Raji (cell line): ENCODE data around the gene DHX34.
A peak's percentile ranks its signal among the peaks of the same experiment; 100 is the strongest.

Source experiments
- POLR2A ChIP-seq: IDR thresholded peaks from 2 replicates; pipeline ENCODE4 v1.6.1; 2011; ENCODE audit warnings: low read depth, low read length, control low read depth; ENCODE audit not compliant: insufficient read depth

DHX34 gene, protein sequence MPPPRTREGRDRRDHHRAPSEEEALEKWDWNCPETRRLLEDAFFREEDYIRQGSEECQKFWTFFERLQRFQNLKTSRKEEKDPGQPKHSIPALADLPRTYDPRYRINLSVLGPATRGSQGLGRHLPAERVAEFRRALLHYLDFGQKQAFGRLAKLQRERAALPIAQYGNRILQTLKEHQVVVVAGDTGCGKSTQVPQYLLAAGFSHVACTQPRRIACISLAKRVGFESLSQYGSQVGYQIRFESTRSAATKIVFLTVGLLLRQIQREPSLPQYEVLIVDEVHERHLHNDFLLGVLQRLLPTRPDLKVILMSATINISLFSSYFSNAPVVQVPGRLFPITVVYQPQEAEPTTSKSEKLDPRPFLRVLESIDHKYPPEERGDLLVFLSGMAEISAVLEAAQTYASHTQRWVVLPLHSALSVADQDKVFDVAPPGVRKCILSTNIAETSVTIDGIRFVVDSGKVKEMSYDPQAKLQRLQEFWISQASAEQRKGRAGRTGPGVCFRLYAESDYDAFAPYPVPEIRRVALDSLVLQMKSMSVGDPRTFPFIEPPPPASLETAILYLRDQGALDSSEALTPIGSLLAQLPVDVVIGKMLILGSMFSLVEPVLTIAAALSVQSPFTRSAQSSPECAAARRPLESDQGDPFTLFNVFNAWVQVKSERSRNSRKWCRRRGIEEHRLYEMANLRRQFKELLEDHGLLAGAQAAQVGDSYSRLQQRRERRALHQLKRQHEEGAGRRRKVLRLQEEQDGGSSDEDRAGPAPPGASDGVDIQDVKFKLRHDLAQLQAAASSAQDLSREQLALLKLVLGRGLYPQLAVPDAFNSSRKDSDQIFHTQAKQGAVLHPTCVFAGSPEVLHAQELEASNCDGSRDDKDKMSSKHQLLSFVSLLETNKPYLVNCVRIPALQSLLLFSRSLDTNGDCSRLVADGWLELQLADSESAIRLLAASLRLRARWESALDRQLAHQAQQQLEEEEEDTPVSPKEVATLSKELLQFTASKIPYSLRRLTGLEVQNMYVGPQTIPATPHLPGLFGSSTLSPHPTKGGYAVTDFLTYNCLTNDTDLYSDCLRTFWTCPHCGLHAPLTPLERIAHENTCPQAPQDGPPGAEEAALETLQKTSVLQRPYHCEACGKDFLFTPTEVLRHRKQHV

DNA sequence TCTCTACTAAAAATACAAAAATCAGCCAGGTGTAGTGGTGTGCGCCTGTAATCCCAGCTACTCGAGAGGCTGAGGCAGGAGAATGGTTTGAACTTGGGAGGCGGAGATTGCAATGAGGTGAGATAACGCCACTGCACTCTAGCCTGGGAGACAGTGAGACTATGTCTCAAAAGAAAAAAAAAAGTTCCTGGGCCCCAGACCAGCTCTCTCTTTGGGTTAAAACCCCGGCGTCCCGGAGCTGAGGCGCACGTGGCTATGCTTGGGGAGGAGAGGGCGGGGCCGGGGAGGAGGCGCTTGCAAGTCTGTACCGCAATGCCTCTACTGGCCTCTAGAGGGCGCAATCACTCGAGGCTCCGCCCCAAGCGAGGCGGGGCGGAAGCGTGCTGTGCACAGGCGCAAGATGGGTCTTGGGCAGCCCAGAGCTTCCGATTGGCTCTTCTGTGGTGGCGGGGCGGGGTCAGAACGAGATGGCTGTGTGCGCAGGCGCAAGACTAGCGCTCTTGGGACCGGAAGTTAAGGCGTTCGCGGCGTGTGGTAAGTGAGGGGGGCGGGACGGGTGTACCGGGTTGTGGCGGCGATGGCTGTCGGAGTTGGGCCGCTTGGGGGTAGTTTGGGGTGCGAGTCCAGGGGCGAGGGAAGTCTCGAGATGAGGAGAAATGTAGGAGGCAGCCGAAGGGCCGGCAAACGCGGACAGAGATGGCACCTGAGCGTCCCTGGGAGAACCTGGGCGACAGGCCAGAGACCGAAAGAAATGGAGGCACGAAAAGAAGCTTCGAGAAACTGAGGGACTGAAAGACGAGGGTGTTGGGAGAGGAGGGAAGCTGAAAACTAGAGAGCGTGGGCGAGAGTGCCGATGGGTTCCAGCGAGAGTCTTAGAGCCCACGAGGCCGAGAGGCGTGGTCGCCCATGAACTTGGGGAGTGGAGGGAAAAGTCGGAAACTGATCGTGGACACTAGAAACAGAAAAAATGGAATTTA is at the start of gene DHX34:
Gene DHX34 (plus strand): TSS at position 497 of the 977 bp plus-strand sequence. CDS start 3,716 bp downstream, outside the sequence.
- peak; percentile 88 for TF ChIP-seq POLR2A

DNA sequence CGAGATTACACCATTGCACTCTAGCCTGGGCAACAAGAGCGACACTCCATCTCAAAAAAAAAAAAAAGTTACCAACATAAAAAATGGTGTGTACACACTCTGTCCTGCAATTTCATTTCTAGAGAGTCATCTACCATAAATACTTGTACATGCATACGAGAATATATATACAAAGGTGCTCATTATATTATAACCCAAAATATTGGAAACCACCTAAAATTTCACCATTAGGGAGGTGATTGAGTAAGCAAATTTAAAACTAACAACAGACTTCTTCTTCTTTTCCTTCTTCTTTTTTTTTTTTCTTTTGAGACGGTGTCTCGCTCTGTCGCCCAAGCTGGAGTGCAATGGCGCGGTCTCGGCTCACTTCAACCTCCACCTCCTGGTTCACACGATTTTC is 46.9 kb upstream of the DHX34 start:
- TF ChIP-seq POLR2A, result no peak

DNA sequence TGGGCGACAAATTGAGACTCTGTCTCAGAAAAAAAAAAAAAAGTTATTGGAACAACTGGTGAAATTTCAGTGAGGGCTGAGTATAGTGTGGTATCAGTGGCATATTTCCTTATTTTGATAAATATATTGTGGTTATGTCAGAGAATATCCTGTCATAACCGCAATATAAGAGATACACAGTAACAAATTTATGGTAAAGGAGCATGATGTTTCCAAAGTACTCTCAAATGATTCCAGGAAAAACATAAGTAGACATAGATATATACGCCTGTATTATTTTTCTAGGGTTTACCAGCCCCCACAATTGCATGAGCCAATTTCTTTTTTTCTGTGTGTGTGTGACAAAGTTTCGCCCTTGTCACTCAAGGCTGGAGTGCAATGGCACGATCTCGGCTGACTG is 45.1 kb upstream of the DHX34 start:
- TF ChIP-seq POLR2A, result no peak

DNA sequence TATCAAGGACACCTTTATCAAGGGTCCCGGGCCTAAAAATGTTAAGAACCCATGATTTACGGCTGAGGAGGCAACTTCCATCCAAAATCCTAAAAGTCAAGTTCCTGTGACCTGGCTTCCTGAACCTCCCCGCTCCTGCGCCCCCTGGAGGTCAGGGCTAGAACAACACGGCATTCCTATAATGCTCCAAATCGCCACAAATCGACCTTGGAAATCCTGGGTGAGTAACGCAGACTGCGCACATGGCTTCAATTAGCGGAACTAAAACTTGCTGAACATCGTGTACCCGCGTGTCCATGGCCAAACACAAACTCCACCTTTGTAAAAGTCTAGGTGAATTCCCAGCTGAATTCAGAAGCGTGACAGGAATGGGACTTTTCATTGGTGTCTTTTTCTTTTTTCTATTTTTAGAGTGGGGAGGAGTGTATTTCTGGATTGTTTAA is 43.8 kb upstream of the DHX34 start:
- no peak for TF ChIP-seq POLR2A

- no peak for TF ChIP-seq POLR2A
Observed at GRCh38 chr19:47306303-47306702, 42.8 kb upstream of the DHX34 start.

DNA sequence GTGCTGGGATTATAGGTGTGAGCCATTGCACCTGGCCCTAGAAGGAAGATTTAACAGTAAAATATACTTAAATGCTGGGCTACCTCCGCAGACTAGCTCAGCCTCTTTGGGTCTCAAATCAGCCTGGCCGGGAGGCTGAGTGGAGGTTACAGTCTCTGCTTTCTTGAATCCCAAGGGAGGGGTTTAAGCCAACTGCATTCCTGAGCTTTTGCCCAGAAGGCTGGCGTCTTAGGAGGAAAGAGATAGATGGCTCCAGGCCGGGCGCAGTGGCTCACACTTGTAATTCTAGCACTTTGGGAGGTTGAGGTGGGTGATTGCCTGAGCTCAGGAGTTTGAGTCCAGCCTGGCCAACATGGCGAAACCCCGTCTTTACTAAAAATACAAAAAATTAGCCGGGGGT is 40.1 kb upstream of the DHX34 start:
- no peak for TF ChIP-seq POLR2A

GRCh38 chr19:47309608-47310007 is 39.5 kb upstream of the DHX34 start, which contains the start of gene C5AR1:
Gene C5AR1, plus strand, starts transcription at chr19:47309861. Its CDS starts 35 bp downstream, at chr19:47309896.
- no peak for TF ChIP-seq POLR2A

DNA sequence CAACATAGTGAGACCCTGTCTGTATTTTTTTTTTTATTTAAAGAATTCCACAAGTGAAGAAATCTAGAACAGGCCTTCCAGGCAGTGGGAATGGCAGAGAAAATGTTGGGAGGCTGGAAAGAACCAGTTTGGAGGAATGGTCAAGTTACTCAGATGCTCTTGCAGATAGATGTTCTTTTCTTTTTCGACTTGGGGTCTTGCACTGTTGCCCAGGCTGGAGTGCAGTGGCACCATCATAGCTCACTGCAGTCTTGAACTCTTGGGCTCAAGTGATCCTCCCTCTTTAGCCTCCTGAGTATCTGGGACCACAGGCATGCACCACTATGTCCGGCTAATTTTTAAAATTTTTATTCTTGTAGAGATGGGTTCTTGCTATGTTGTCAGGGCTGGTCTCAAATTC is 38.8 kb upstream of the DHX34 start:
- TF ChIP-seq POLR2A, result no peak

DNA sequence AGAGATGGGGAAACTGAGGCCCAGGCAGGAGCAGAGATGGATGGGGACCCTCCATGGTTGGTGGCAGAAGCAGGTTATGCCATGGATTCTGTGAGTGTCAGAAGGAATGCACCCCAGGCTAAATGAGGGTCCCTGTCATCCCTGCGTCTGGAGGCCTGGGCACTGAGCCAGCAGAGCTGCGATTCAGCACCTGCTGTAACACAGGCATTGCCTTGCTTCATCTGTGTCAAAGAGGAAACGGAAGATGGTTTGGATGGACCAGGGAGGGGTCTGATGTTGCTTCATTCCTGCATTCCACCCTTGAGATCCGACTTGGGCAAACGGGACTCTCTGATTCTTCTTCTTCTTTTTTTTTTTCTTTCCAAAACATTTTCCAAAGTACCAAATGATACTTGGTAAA is 38.3 kb upstream of the DHX34 start:
- no peak for TF ChIP-seq POLR2A

GRCh38 chr19:47312366-47313006 is 36.6 kb upstream of the DHX34 start:
- no peak for TF ChIP-seq POLR2A

GRCh38 chr19:47313754-47314295 is 35.3 kb upstream of the DHX34 start:
- TF ChIP-seq POLR2A, result no peak

DNA sequence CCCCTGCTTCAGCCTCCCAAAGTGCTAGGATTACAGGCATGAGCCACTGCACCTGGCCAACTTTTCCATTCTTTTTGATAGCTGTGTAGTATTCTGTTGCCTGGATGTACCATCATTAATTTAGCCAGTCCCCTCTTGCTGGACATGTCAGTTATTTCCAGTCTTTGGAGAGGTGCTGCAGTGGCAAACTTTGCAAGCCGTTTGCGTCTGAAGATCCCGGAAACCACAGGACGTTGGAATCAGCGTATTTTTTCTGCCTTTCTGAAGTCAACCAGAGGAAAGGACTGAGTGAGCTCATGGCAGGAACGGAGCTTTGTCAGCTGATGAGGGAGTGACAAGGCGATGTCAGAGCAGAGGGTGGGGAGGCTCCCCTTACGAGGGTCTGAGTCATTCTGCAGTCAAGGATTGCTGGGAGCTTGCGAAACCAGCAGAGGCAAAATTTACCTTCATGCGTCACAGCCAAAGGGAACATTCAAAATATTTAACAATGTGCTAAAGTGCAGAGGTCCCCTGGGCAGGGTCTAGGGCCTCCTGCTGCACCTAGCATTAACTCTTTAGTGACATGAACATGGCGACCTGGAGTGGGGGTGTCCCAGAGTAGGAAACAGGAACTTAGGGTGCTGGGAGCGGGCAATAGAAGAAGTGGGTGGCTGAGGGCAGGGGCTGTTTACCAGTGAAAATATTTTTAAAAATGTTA is 33.8 kb upstream of the DHX34 start:
- no peak for TF ChIP-seq POLR2A

GRCh38 chr19:47316513-47316912 is 32.6 kb upstream of the DHX34 start:
- TF ChIP-seq POLR2A, result no peak
